Thyroid gland (tissue), 4 donors: ENCODE data around the gene SLC22A3. TPM values are rescaled to one million over a fixed set of nuclear protein-coding genes. Genes with fewer than 3 reads are reported as not detected.

Source experiments
- DNase-seq, 2 donors: peaks; one replicate each; pipeline ENCODE4 v3.0.0-alpha.2; 2019
- H3K27ac ChIP-seq, 3 donors: fragments of 200-600 bp; sonication (generic); 1 replicate in 2 of 3; 2 replicates in 1 of 3; pipeline ENCODE4 v1.5.1; 2016 to 2019; ENCODE audit warnings: mild to moderate bottlenecking in 1 of 3, moderate library complexity in 1 of 3
- H3K27me3 ChIP-seq: fragments of 200-600 bp; sonication (generic); one replicate; pipeline ENCODE4 v1.5.1; 2019
- H3K36me3 ChIP-seq, 2 donors: fragments of 200-600 bp; sonication (generic); one replicate each; pipeline ENCODE4 v1.5.1; 2016 to 2019
- H3K4me1 ChIP-seq, 2 donors: fragments of 200-600 bp; sonication (generic); one replicate each; pipeline ENCODE4 v1.5.1; 2017 to 2019
- H3K4me3 ChIP-seq, 3 donors: fragments of 200-600 bp; sonication (generic); replicated peaks in 1 of 3; 1 replicate in 2 of 3; 2 replicates in 1 of 3; pipeline ENCODE4 v1.5.1; 2016; ENCODE audit warnings: mild to moderate bottlenecking in 1 of 3
- H3K9me3 ChIP-seq: fragments of 200-600 bp; sonication (generic); one replicate; pipeline ENCODE4 v1.5.1; 2017
- CTCF ChIP-seq, 6 experiments: fragments of 200-600 bp in 3 of 6; fragments of 450-650 bp in 3 of 6; sonication (generic) in 3 of 6; IDR thresholded peaks; one replicate each; pipeline ENCODE4 v1.5.1; 2016 to 2019; ENCODE audit warnings: antibody characterized with exemption in 6 of 6, mild to moderate bottlenecking in 2 of 6, inconsistent platforms in 1 of 6, moderate library complexity in 1 of 6
- POLR2A ChIP-seq, 2 donors: fragments of 450-650 bp; IDR thresholded peaks; one replicate each; pipeline ENCODE4 v1.6.1; 2017; ENCODE audit warnings: antibody characterized with exemption in 2 of 2, mild to moderate bottlenecking in 2 of 2, moderate library complexity in 1 of 2
- WGBS, 2 donors: methylation state at CpG; one replicate each; pipeline ENCODE4 v1.1.5; 2017; 5-methylcytosine and 5-hydroxymethylcytosine counted together
- intact Hi-C: fragments of 100-400 bp; cut with DNase I; formaldehyde crosslinking; loops from one replicate; pipeline ENCODE4 v1.15.1; 2023
- total RNA-seq, 4 donors: library from RNA; depleted of rRNA; stranded (reverse); fragments of >200 nt; gene quantifications; one replicate each; pipeline ENCODE4 v1.2.3, GENCODE V29; 2016

The SLC22A3 gene
- total RNA-seq, 4 donors from 2014 or later, result 0.67 to 3.9 (median 2.5) TPM

GRCh38 chr6:160429620-160429895 is 81.4 kb downstream of the SLC22A3 start:
- Histone ChIP-seq H3K9me3 (no peaks in the 10 kb centered on the region), H3K27me3 (no peaks in the 10 kb centered on the region), H3K27ac (no peak overlapping the region), H3K4me1 (no peaks in the 10 kb centered on the region), H3K36me3 (no peaks in the 10 kb centered on the region), H3K4me3 (no peak overlapping the region)
- no peak for TF ChIP-seq POLR2A (IDR thresholded peaks at IDR 0.05)
- TF ChIP-seq CTCF (IDR thresholded peaks at IDR 0.05), result no peak
- 79 to 85% methylated on average over 4 of the region's 4 CpGs for whole genome bisulfite sequencing, 2 donors
- intact Hi-C loops, result no loop called here
- no peak for DNase-seq

GRCh38 chr6:160430203-160430602 is 82.0 kb downstream of the SLC22A3 start:
- Histone ChIP-seq H3K27ac (no peak overlapping the region), H3K9me3 (no peaks in the 10 kb centered on the region), H3K4me3 (no peak overlapping the region), H3K36me3 (no peaks in the 10 kb centered on the region), H3K4me1 (no peaks in the 10 kb centered on the region), H3K27me3 (no peaks in the 10 kb centered on the region)
- intact Hi-C loops, result no loop called here
- no peak for TF ChIP-seq CTCF (IDR thresholded peaks at IDR 0.05)
- TF ChIP-seq POLR2A (IDR thresholded peaks at IDR 0.05), result no peak
- 79 to 80% methylated on average over 4 of the region's 4 CpGs for WGBS, 2 donors
- no peak for DNase-seq

GRCh38 chr6:160430751-160431150 is 82.6 kb downstream of the SLC22A3 start:
- intact Hi-C loops, result no loop called here
- no peaks in the 10 kb centered on the region for H3K27me3 ChIP-seq
- H3K36me3 ChIP-seq, result no peaks in the 10 kb centered on the region
- H3K4me1 ChIP-seq, result no peaks in the 10 kb centered on the region
- 74 to 78% methylated on average over 5 of the region's 5 CpGs for WGBS, 2 donors
- H3K27ac ChIP-seq, result no peak overlapping the region
- H3K4me3 ChIP-seq, result no peak overlapping the region
- TF ChIP-seq CTCF (IDR thresholded peaks at IDR 0.05) (no peak), POLR2A (IDR thresholded peaks at IDR 0.05) (no peak)
- no peaks in the 10 kb centered on the region for H3K9me3 ChIP-seq
- DNase-seq, result no peak

GRCh38 chr6:160431226-160431625 is 83.0 kb downstream of the SLC22A3 start:
- no peaks in the 10 kb centered on the region for H3K36me3 ChIP-seq
- TF ChIP-seq CTCF (IDR thresholded peaks at IDR 0.05), result no peak
- no peak for TF ChIP-seq POLR2A (IDR thresholded peaks at IDR 0.05)
- H3K9me3 ChIP-seq, result no peaks in the 10 kb centered on the region
- WGBS, 2 donors, result 72 to 76% methylated on average over 8 of the region's 8 CpGs
- H3K4me3 ChIP-seq, result no peak overlapping the region
- intact Hi-C loops, result no loop called here
- no peak overlapping the region for H3K27ac ChIP-seq
- H3K27me3 ChIP-seq, result no peaks in the 10 kb centered on the region
- no peak for DNase-seq
- no peaks in the 10 kb centered on the region for H3K4me1 ChIP-seq

- H3K36me3 ChIP-seq, result no peaks in the 10 kb centered on the region
- H3K27me3 ChIP-seq, result no peaks in the 10 kb centered on the region
- no peaks in the 10 kb centered on the region for H3K9me3 ChIP-seq
- intact Hi-C loops, result no loop called here
- TF ChIP-seq POLR2A (IDR thresholded peaks at IDR 0.05) (no peak), CTCF (IDR thresholded peaks at IDR 0.05) (no peak)
- H3K27ac ChIP-seq, result no peak overlapping the region
- no peaks in the 10 kb centered on the region for H3K4me1 ChIP-seq
- H3K4me3 ChIP-seq, result no peak overlapping the region
- WGBS, 2 donors, result 74 to 81% methylated on average over 8 of the region's 8 CpGs
- no peak for DNase-seq
Measured at GRCh38 chr6:160431791-160432404, 83.7 kb downstream of the SLC22A3 start.
